Esophagus muscularis mucosa (tissue), 3 donors: ENCODE data around the gene TMPRSS2.

Experiments
- POLR2A ChIP-seq: fragments of 450-650 bp; IDR thresholded peaks from one replicate; pipeline ENCODE4 v1.6.1; 2017; ENCODE audit warnings: antibody characterized with exemption, moderate library complexity, mild to moderate bottlenecking, low read depth
- TF ChIP-seq, protein P1 (sequence below), 3 experiments: fragments of 200-600 bp in 2 of 3; fragments of 450-650 bp in 1 of 3; sonication (generic) in 2 of 3; IDR thresholded peaks; one replicate each; pipeline ENCODE4 v1.5.1; 2017 to 2019; ENCODE audit warnings: antibody characterized with exemption in 3 of 3, mild to moderate bottlenecking in 2 of 3, moderate library complexity in 1 of 3

GRCh38 chr21:41509733-41510132 is 1.8 kb upstream of the TMPRSS2 start:
- TF ChIP-seq, protein P1, sequence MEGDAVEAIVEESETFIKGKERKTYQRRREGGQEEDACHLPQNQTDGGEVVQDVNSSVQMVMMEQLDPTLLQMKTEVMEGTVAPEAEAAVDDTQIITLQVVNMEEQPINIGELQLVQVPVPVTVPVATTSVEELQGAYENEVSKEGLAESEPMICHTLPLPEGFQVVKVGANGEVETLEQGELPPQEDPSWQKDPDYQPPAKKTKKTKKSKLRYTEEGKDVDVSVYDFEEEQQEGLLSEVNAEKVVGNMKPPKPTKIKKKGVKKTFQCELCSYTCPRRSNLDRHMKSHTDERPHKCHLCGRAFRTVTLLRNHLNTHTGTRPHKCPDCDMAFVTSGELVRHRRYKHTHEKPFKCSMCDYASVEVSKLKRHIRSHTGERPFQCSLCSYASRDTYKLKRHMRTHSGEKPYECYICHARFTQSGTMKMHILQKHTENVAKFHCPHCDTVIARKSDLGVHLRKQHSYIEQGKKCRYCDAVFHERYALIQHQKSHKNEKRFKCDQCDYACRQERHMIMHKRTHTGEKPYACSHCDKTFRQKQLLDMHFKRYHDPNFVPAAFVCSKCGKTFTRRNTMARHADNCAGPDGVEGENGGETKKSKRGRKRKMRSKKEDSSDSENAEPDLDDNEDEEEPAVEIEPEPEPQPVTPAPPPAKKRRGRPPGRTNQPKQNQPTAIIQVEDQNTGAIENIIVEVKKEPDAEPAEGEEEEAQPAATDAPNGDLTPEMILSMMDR (IDR thresholded peaks at IDR 0.05), result no peak
- TF ChIP-seq POLR2A, result no peak
